ENCODE results near the gene CHRM4. TPM values are rescaled to one million over a fixed set of nuclear protein-coding genes. Genes with fewer than 3 reads are reported as not detected.

The CHRM4 gene
- total RNA-seq, 1 experiment from 2014 or later: not detected

DNA sequence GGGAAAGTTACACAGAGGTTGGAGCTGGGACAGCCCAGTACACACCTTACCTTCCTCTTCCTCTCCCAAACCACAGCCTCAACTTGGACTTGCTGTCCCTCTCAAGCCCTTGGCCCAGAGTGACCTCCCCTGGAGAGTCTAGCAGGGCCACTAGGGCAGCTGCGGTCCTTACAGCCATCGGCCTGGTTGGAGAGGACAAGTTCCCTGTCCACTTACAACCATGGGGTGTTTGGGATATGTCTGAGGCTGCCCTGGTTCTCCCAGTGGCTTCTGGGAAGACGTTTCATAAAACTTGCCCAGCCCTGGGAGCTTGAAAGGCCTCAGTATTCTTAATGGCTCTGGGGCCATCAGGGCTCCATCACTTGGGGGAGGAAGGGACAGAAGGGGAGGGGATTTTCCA lies 57.4 kb downstream of the CHRM4 start:
- ChIA-PET CTCF (interaction anchor here (1.0 kb wide), 1 partner anchor 18 kb away, joined by 8 read pairs; no protein-coding TSS in a partner anchor), POLR2A (no interaction called here)
- Mint-ChIP-seq H3K27me3 (ENCODE audit: insufficient read depth, unreplicated experiment) (peaks cover 29% of the 10 kb centered on the region), H3K27ac (ENCODE audit: low read depth, unreplicated experiment) (no peak overlapping the region), H3K36me3 (ENCODE audit: insufficient read depth, unreplicated experiment) (no peaks in the 10 kb centered on the region), H3K4me3 (ENCODE audit: unreplicated experiment) (no peak overlapping the region), H3K4me1 (ENCODE audit: insufficient read depth, unreplicated experiment) (peaks cover 35% of the 10 kb centered on the region), H3K9me3 (ENCODE audit: unreplicated experiment) (no peaks in the 10 kb centered on the region)
- BruUV-seq (replicated peaks): no TSS peak
- intact Hi-C loops (cut with micrococcal nuclease): no loop called here
- TF ChIP-seq, protein P1, sequence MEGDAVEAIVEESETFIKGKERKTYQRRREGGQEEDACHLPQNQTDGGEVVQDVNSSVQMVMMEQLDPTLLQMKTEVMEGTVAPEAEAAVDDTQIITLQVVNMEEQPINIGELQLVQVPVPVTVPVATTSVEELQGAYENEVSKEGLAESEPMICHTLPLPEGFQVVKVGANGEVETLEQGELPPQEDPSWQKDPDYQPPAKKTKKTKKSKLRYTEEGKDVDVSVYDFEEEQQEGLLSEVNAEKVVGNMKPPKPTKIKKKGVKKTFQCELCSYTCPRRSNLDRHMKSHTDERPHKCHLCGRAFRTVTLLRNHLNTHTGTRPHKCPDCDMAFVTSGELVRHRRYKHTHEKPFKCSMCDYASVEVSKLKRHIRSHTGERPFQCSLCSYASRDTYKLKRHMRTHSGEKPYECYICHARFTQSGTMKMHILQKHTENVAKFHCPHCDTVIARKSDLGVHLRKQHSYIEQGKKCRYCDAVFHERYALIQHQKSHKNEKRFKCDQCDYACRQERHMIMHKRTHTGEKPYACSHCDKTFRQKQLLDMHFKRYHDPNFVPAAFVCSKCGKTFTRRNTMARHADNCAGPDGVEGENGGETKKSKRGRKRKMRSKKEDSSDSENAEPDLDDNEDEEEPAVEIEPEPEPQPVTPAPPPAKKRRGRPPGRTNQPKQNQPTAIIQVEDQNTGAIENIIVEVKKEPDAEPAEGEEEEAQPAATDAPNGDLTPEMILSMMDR (IDR thresholded peaks at IDR 0.05; ENCODE audit: unreplicated experiment): no peak
- no peak for DNase-seq (ENCODE audit: unreplicated experiment)

Small RNA genes within 50 kb of the gene (microRNA-seq; reads per million reads assigned to microRNA genes)
- gene MIR4688: not detected

Other genes starting within 250 kb of the CHRM4 start
- gene CREB3L1, start 114.1 kb downstream of the CHRM4 start, total RNA-seq (2022): not detected in 2 replicates
- 52.8 and 57.9 TPM in 2 replicates for gene DGKZ, start 44.3 kb downstream of the CHRM4 start, total RNA-seq (2022)
- 0.49 and 1.8 TPM in 2 replicates for gene MDK, start 10.1 kb downstream of the CHRM4 start, total RNA-seq (2022)
- gene AMBRA1, start 202.2 kb upstream of the CHRM4 start, total RNA-seq (2022): 19.6 and 28.5 TPM in 2 replicates
- gene HARBI1, start 225.5 kb upstream of the CHRM4 start, total RNA-seq (2022): 6.8 and 8.5 TPM in 2 replicates
- 75.1 and 91.7 TPM in 2 replicates for gene ATG13, start 225.8 kb upstream of the CHRM4 start, total RNA-seq (2022)